Measurements from ENCODE around the gene OSR1.
A peak's percentile ranks its signal among the peaks of the same experiment; 100 is the strongest.

Gene OSR1

DNA sequence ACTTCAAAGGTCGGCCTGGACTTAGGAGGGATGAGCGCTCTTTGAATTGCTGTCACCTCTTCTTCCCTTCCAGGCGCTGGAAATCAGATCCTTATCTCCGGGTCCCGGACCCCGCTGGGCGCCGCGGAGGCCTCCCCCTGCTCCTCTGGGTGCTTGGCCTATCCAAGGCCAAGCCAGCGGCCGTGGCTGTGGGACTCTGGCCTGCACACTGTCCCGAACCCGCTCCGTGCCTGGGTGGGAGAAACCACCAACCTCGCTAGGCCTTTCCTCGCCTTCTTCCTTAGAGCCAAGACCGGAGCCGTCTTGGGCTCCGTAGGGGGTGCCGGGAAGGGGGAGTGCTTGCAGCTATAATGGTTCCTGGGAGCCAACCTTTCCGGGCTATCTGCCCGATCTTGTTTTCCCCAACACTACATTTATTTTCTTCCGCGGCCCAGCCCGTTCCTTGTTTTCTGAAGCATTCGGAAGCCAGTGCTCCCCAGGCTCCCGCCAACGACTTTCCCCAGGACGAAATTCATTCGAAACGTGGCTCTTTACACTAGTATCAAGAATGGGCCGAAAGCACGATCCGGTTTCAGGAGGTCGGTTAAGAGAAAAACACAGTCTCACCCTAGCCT is 2.4 kb downstream of the OSR1 start:
- TF ChIP-seq, protein P1, sequence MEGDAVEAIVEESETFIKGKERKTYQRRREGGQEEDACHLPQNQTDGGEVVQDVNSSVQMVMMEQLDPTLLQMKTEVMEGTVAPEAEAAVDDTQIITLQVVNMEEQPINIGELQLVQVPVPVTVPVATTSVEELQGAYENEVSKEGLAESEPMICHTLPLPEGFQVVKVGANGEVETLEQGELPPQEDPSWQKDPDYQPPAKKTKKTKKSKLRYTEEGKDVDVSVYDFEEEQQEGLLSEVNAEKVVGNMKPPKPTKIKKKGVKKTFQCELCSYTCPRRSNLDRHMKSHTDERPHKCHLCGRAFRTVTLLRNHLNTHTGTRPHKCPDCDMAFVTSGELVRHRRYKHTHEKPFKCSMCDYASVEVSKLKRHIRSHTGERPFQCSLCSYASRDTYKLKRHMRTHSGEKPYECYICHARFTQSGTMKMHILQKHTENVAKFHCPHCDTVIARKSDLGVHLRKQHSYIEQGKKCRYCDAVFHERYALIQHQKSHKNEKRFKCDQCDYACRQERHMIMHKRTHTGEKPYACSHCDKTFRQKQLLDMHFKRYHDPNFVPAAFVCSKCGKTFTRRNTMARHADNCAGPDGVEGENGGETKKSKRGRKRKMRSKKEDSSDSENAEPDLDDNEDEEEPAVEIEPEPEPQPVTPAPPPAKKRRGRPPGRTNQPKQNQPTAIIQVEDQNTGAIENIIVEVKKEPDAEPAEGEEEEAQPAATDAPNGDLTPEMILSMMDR (IDR thresholded peaks at IDR 0.05; ENCODE audit: low read depth, low read length): no peak
- peak; percentile 41 for DNase-seq (ENCODE audit: low read depth, low spot score)
- H3K4me3 ChIP-seq (ENCODE audit: low read depth, low read length): peak overlapping the region; percentile 79
- in situ Hi-C loops (cut with HindIII; ENCODE audit: low sequenced_read_pairs): loop anchor here (25.0 kb wide), 1 partner anchor 844 kb away; no protein-coding TSS in a partner anchor

DNA sequence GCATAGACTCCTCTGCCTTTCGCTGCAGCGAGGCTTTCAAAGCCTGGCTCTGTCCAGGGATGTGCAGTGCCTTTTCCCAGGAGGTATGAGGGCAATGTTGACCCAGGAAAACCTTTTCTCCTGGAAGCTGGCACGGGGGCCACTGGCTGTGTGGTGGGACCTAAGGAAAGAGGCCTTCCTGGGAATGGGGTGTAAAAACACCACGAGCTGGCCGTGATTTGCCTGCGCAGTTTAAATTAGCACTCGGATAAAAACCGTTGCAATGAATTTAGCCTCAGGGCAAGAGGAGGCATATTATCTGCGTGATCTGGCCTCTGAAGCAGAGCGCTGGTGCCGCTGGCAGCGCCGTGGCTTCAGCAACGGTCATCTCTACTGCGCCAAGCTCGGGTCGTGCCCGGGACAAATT is 3.0 kb downstream of the OSR1 start:
- no peak for DNase-seq (ENCODE audit: low read depth, low spot score)
- peak overlapping the region; percentile 79 for H3K4me3 ChIP-seq (ENCODE audit: low read depth, low read length)
- TF ChIP-seq, protein P1 (IDR thresholded peaks at IDR 0.05; ENCODE audit: low read depth, low read length): no peak
- in situ Hi-C loops (cut with HindIII; ENCODE audit: low sequenced_read_pairs): loop anchor here (25.0 kb wide), 1 partner anchor 843 kb away; no protein-coding TSS in a partner anchor

DNA sequence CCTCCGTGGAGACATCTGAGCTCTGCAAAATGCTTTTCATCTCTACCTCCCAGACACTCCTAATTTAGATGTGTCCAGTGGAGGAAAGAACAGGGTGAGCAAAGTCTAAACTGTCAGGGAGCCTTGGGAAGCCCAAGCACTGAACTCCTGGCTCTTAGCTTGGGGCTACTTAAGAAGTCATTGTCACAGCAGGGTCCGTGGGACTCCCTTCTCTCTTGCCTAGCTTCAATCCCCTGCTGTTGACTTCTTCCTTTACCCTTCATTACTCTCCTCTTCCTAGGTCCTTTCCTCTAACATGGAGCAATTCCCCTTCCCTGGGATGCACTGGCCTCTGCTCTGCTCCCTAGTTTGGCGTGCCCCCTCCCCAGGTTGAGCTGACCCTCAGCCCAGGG is 3.4 kb downstream of the OSR1 start:
- TF ChIP-seq, protein P1 (IDR thresholded peaks at IDR 0.05; ENCODE audit: low read depth, low read length): no peak
- no peak for DNase-seq (ENCODE audit: low read depth, low spot score)
- H3K4me3 ChIP-seq (ENCODE audit: low read depth, low read length): peak overlapping the region; percentile 79
- in situ Hi-C loops (cut with HindIII; ENCODE audit: low sequenced_read_pairs): loop anchor here (25.0 kb wide), 1 partner anchor 843 kb away; no protein-coding TSS in a partner anchor

DNA sequence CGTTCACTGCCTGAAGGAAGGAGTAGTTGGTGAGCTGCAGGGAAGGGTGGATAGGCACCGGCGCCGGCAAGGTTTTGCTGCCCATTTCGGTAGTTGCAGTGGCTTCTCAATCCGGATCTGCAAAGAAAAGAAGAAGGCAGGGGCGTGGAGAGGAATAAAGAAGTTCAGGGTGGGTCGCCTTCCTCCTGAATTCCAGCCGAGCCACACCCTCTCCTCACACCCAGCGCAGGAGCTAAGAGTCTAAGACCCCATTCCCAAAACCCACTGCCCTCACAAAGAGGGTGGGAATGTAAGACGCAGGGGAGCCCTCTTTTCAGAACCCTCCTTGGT is 4.7 kb downstream of the OSR1 start:
- DNase-seq (ENCODE audit: low read depth, low spot score): no peak
- in situ Hi-C loops (cut with HindIII; ENCODE audit: low sequenced_read_pairs): loop anchor here (25.0 kb wide), 1 partner anchor 841 kb away; no protein-coding TSS in a partner anchor
- TF ChIP-seq, protein P1 (IDR thresholded peaks at IDR 0.05; ENCODE audit: low read depth, low read length): no peak
- H3K4me3 ChIP-seq (ENCODE audit: low read depth, low read length): no peak overlapping the region

DNA sequence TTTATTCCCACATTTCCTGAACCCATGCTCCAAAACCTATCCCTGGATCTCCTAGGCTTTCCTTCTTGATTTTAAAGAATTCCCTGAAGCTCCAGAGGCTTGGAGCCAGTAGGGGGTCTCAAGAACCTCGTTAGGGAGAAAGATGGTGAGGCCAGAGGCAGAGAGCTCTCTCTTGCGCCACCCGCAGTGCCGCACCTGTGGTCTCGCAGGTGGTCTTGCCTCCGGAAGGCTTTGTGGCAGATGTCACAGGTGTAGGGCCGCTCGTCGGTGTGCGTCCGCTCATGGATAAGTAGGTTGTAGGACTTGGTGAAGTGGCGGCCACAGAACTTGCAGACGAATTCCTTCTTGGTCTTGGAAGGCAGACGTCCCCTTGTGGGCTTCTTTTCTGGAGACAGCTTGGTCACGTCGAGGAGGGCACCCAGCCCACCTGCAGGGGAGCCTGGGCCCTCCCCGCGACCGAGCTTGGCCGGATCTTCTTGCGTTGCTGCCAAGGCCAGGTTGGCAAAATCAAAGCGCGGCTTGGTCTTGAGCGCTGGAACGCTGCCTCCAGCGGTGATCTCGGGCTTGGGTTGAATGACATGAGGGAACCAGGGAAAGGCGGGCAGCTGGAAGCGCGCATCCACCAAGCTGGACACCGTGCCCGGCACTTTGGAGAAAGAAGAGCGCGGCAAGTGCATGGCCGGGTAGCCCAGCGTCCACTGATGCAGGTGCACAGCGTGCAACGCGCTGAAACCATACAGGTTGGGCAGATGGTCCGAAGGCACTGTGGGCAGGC is 5.3 kb downstream of the OSR1 start:
- in situ Hi-C loops (cut with HindIII; ENCODE audit: low sequenced_read_pairs): loop anchor here (25.0 kb wide), 1 partner anchor 841 kb away; no protein-coding TSS in a partner anchor
- no peak for DNase-seq (ENCODE audit: low read depth, low spot score)
- TF ChIP-seq, protein P1 (IDR thresholded peaks at IDR 0.05; ENCODE audit: low read depth, low read length): peak; percentile 17
- H3K4me3 ChIP-seq (ENCODE audit: low read depth, low read length): no peak overlapping the region

DNA sequence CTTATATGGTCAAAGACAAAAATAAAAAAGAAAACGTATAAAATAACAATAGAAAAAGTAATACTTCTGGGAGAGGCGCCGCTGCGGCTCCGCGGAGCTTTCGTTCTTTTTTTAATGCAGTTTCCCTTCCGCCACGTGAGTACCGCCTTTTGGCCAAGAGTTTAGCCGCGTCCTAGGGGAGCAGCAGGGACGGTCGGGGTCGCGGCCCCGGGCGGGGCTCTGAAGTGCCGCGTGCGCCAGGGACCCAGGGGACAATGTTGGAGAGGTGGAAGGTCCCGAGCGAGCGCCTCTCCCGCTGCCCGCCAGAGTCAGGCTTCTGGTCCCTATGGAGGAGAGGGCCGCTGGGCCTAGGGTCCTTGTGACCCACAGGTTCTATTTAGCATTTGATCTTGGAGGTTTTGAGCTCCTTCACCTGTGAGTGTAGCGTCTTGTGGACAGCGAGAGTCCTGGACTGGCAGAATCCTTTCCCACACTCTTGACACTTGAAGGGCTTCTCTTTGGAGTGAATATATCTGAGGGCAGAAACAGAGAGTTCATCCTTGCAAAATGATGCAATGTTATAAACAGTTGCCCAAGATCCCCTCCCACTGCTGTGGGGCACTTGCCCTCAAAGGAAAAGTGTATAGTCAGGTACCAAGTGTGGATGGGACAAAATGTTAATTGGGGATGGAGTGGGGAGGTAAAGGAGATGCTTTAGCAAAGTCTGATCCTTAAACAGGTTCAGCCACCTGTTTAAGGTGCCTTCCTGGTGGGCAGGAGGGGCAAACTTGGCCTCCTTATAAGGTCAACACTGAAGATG is 6.3 kb downstream of the OSR1 start:
- no peak for DNase-seq (ENCODE audit: low read depth, low spot score)
- H3K4me3 ChIP-seq (ENCODE audit: low read depth, low read length): no peak overlapping the region
- in situ Hi-C loops (cut with HindIII; ENCODE audit: low sequenced_read_pairs): loop anchor here (25.0 kb wide), 1 partner anchor 840 kb away; no protein-coding TSS in a partner anchor
- TF ChIP-seq, protein P1 (IDR thresholded peaks at IDR 0.05; ENCODE audit: low read depth, low read length): no peak

All from astrocyte of the spinal cord (primary cell).